GM19043 (cell line): ENCODE data around the gene KRT8.

Experiments
- ATAC-seq: cut with Tn5 transposase; IDR thresholded peaks from one replicate; pipeline ENCODE4 v1.9.1; 2021; ENCODE audit warnings: low read depth; ENCODE audit not compliant: unreplicated experiment

KRT8 gene

DNA sequence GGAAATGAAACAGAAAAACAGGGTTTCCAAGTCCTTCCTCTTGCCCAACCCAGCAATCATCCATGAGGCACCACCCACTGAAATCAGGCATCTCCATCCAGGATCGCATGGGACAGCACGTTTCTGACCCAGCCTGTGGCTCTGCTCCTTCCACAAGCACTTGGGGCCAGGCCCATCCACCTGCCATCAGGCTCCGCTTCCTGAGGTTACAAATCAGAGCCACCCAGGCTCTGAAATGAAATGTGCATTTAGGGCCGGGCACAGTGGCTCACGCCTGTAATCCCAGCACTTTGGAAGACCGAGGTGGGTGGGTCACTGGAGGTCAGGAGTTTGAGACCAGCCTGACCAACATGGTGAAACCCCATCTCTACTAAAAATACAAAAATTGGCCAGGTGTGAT lies 55.4 kb downstream of the KRT8 start:
- ATAC-seq = no peak

DNA sequence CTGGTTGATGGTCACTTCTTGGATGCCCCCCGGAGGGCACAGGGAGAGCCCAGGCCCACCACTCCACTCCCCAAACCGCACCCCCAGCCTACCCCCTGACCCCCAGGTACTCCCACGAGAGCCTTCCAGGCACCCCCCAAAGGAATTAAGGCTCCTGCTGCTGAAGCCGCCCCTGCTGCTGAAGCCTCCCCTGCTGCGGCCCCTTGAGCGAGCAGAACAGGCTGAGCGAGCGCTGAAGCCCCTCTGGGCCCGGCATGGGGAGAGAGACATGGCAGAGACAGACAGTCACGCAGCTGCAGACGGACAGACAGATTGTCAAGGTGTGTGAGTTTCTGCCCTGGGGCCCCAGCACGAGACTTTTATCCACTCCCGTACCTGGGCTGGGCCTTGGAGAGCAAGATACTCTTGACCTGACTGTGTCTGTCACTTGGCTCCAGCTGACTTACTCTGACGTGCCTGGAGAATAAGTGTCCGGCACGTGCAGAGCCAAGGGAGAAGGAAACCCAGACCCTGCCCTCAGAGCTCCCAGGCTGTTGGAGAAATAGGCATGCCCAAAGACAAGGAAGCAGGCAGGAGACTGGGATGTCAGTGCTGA lies 56.1 kb downstream of the KRT8 start, which contains the start of gene KRT78:
Gene KRT78, minus strand, starts transcription at position 334 of the 595 bp plus-strand sequence. Its CDS starts 64 bp downstream, at position 270.
- no peak for ATAC-seq

DNA sequence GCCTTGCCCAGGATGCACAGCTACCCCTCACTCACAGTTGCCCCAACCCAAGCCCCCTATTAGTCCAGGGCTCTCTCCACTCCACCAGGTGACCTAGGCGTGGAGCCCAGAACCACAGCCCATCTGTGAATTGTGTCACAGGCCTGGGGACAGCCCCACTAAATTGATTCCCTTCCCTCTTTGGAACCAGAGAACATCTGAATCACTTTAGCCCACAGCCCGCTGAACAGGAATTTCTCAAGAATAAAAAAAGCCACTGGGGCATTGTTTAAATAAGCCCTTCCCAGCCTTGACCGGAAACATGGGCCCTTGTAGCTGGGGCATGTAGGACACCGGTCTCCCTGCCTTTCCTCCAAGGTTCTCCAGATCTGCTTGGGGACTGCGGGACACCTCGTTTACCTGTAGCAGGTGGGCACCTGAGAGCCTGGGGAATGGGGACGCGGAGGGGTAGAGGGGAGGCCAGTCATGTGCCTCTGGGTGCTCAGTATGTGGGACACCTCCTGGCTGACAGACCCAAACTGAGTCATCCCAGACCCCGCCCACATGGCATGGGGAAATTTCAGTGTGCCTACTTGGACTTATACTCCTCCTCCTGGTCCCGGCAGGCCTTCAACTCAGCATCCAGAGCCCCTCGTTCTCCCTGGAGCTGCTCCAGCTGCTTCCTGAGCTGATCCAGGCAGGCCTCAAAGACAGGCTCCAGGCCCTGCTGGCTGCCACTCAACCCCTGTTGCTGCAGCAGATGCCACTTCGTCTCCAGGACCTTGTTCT lies 57.4 kb downstream of the KRT8 start:
- ATAC-seq = no peak
